K562 (cell line): ENCODE results near the gene ARHGAP4. TPM values are rescaled to one million over a fixed set of nuclear protein-coding genes. Genes with fewer than 3 reads are reported as not detected.

Experiments used
- BCL6 ChIP-seq: fragments of 250-450 bp; sonication (Bioruptor Pico); IDR thresholded peaks from 2 replicates; pipeline ENCODE4 v1.4.0; 2020
- CEBPB ChIP-seq: fragments of 450-650 bp; IDR thresholded peaks from 2 replicates; pipeline ENCODE4 v1.6.1; 2016; ENCODE audit warnings: missing genetic modification characterization, missing compliant biosample characterization
- ERF ChIP-seq: fragments of 450-650 bp; formaldehyde crosslinking; IDR thresholded peaks from 2 replicates; pipeline ENCODE4 v1.4.0; 2020; ENCODE audit warnings: mild to moderate bottlenecking, mixed read lengths
- ETV6 ChIP-seq, 3 experiments: fragments of 150-350 bp in 1 of 3; sonication (generic) in 1 of 3; formaldehyde crosslinking in 1 of 3; IDR thresholded peaks; 2 replicates each; pipeline versions ENCODE4 v1.6.1 to v1.8.0; 2014 to 2022; ENCODE audit warnings: borderline replicate concordance in 2 of 3, low read depth in 2 of 3, antibody characterized with exemption in 1 of 3, low read length in 1 of 3, mild to moderate bottlenecking in 1 of 3, missing genetic modification reagents in 1 of 3
- JUND ChIP-seq, 2 experiments: IDR thresholded peaks; 2 replicates in 1 of 2; 3 replicates in 1 of 2; pipeline ENCODE4 v1.6.1; 2011; ENCODE audit warnings: borderline replicate concordance in 2 of 2, low read depth in 2 of 2, low read length in 2 of 2, improper control_type of control experiment in 1 of 2, missing biosample characterization in 1 of 2, missing genetic modification characterization in 1 of 2, missing genetic modification reagents in 1 of 2
- MED1 ChIP-seq: sonication (generic); formaldehyde crosslinking; IDR thresholded peaks from 2 replicates; pipeline ENCODE4 v1.8.1; 2023; ENCODE audit warnings: missing genetic modification reagents, borderline replicate concordance
- MTA3 ChIP-seq: fragments of 450-650 bp; formaldehyde crosslinking; IDR thresholded peaks from 2 replicates; pipeline ENCODE4 v1.6.1; 2017; ENCODE audit warnings: mild to moderate bottlenecking, borderline replicate concordance
- NR2F6 ChIP-seq: fragments of 450-650 bp; formaldehyde crosslinking; IDR thresholded peaks from 2 replicates; pipeline ENCODE4 v1.4.0; 2020; ENCODE audit warnings: mild to moderate bottlenecking
- NR3C1 ChIP-seq: sonication (generic); formaldehyde crosslinking; IDR thresholded peaks from 2 replicates; pipeline ENCODE4 v1.8.1; 2022; ENCODE audit warnings: missing genetic modification reagents
- PPARD ChIP-seq: fragments of 250-450 bp; sonication (Bioruptor Pico); IDR thresholded peaks from 2 replicates; pipeline ENCODE4 v1.8.0; 2022; ENCODE audit warnings: inconsistent platforms, mild to moderate bottlenecking, moderate library complexity
- RB1 ChIP-seq: fragments of 450-650 bp; IDR thresholded peaks from 2 replicates; pipeline ENCODE4 v1.6.1; 2017; ENCODE audit warnings: low read depth, mild to moderate bottlenecking
- RNF219 ChIP-seq: fragments of 250-450 bp; sonication (Bioruptor Pico); IDR thresholded peaks from 2 replicates; pipeline ENCODE4 v1.5.0; 2022; ENCODE audit warnings: mild to moderate bottlenecking
- SOX6 ChIP-seq: fragments of 450-650 bp; IDR thresholded peaks from 2 replicates; pipeline ENCODE4 v1.6.1; 2014; ENCODE audit warnings: mild to moderate bottlenecking
- U2AF1 ChIP-seq: fragments of 200-400 bp; formaldehyde crosslinking; optimal IDR thresholded peaks from 2 replicates; pipeline ENCODE3; 2017; ENCODE audit warnings: mild to moderate bottlenecking, low read depth, low read length, moderate library complexity
- VEZF1 ChIP-seq: fragments of 200-800 bp; sonication (Bioruptor generic); IDR thresholded peaks from 2 replicates; pipeline ENCODE4 v1.6.1; 2017; ENCODE audit warnings: missing genetic modification characterization, missing compliant biosample characterization
- ZFX ChIP-seq: sonication (generic); formaldehyde crosslinking; IDR thresholded peaks from 2 replicates; pipeline ENCODE4 v1.8.0; 2022; ENCODE audit warnings: mild to moderate bottlenecking, missing genetic modification reagents, moderate library complexity
- ZMIZ1 ChIP-seq, 2 experiments: fragments of 150-350 bp in 1 of 2; IDR thresholded peaks; 2 replicates each; pipeline ENCODE4 v1.6.1; 2012 to 2016; ENCODE audit warnings: low read depth in 2 of 2, low read length in 2 of 2, mild to moderate bottlenecking in 1 of 2, moderate library complexity in 1 of 2
- ZNF140 ChIP-seq: fragments of 250-450 bp; sonication (Bioruptor Pico); IDR thresholded peaks from 2 replicates; pipeline ENCODE4 v1.8.0; 2021; ENCODE audit warnings: moderate library complexity, mild to moderate bottlenecking, inconsistent platforms
- ZNF408 ChIP-seq: fragments of 250-450 bp; sonication (Bioruptor Pico); IDR thresholded peaks from 2 replicates; pipeline ENCODE4 v1.4.0; 2020; ENCODE audit warnings: low read depth, mild to moderate bottlenecking, moderate library complexity
- ZNF77 ChIP-seq: fragments of 250-450 bp; sonication (Bioruptor Pico); IDR thresholded peaks from 2 replicates; pipeline ENCODE4 v1.5.0; 2020
- ZSCAN29 ChIP-seq: fragments of 450-650 bp; IDR thresholded peaks from 2 replicates; pipeline ENCODE4 v1.6.1; 2017
- polyA plus RNA-seq, 8 experiments: library from polyadenylated mRNA; depleted of rRNA in 4 of 8; stranded (reverse) in 5 of 8; unstranded in 3 of 8; fragments of >200 nt; fragmentation: Nextera tagmentation in 2 of 8; fragmentation: Illumina TruSeq in 1 of 8; extraction: Ambion mirVana in 2 of 8; extraction: Trizol in 1 of 8; gene quantifications; 2 replicates each; pipeline versions ENCODE4 v1.2.1 to v1.2.3, GENCODE V29; 2011 to 2014; ENCODE audit warnings: inconsistent platforms in 1 of 8, missing spikeins in 1 of 8
- total RNA-seq, 7 experiments: library from RNA; depleted of rRNA in 6 of 7; stranded (reverse); fragments of >200 nt in 6 of 7; fragmentation: Illumina TruSeq in 2 of 7; extraction: Trizol in 2 of 7; gene quantifications; 2 replicates each; pipeline versions ENCODE4 v1.2.1 to v1.2.3, GENCODE V29; 2011 to 2021; ENCODE audit warnings: low replicate concordance in 1 of 7

ARHGAP4 gene
- total and polyA plus RNA-seq, 9 of the 15 experiments (the other 6 are each of a cell fraction or from before 2014, with no cell fraction given), result 0.30 to 81.8 (median 13.5) TPM

GRCh38 chrX:153947009-153947769, 21.1 kb upstream of the ARHGAP4 start (continued):
- TF ChIP-seq JUND (IDR thresholded peaks at IDR 0.05; ENCODE audit: borderline replicate concordance, low read depth, low read length), result peak; percentile 55; the same call in 1 of the 2 replicates
- TF ChIP-seq JUND (tag; IDR thresholded peaks at IDR 0.05; ENCODE audit: borderline replicate concordance, low read depth, low read length), result no peak
- no peak; the same call in 1 of the 2 replicates for TF ChIP-seq SOX6
- TF ChIP-seq NR2F6 (CRISPR knock-in tag), result no peak
- TF ChIP-seq ZSCAN29, result no peak
- TF ChIP-seq VEZF1 (CRISPR knock-in tag), result peak; percentile 39; the same call in 1 of the 2 replicates
- TF ChIP-seq ZFX (CRISPR knock-in tag), result peak; percentile 65
- no peak for TF ChIP-seq ETV6 (IDR thresholded peaks at IDR 0.05; ENCODE audit: borderline replicate concordance in 1 of 2, low read depth in 2 of 2, low read length in 1 of 2)
- TF ChIP-seq ETV6 (CRISPR knock-in tag; IDR thresholded peaks at IDR 0.05; ENCODE audit: borderline replicate concordance), result no peak
- TF ChIP-seq CEBPB (tag), result no peak
- TF ChIP-seq NR3C1 (CRISPR knock-in tag), result no peak
- no peak for TF ChIP-seq MED1 (CRISPR knock-in tag)
- TF ChIP-seq ZNF77 (CRISPR knock-in tag), result no peak
- TF ChIP-seq ZMIZ1 (IDR thresholded peaks at IDR 0.05; ENCODE audit: low read depth in 2 of 2, low read length in 2 of 2), result no peak
- TF ChIP-seq PPARD, result no peak
- TF ChIP-seq ZNF140, result no peak
- no peak for TF ChIP-seq ZNF408 (CRISPR knock-in tag)
- 0 out of 2 replicates have a peak, but pooled peaks have one; percentile 17 for TF ChIP-seq MTA3
- TF ChIP-seq U2AF1, result no peak
- TF ChIP-seq ERF (CRISPR knock-in tag), result no peak
- TF ChIP-seq BCL6 (CRISPR knock-in tag), result no peak
- TF ChIP-seq RNF219 (CRISPR knock-in tag), result no peak
- peak; percentile 94 for TF ChIP-seq RB1
